Common myeloid progenitor, CD34-positive (primary cell): ENCODE results near the gene TRDN. TPM values are rescaled to one million over a fixed set of nuclear protein-coding genes. Genes with fewer than 3 reads are reported as not detected.

Experiments used
- CTCF ChIA-PET: fragments of 350-600 bp; sonication (Branson Sonifier 250); formaldehyde crosslinking; loops from one replicate; lab custom pipeline; 2021; ENCODE audit warnings: antibody characterized with exemption; lab: Charles Lee
- POLR2A ChIA-PET: fragments of 350-600 bp; sonication (Branson Sonifier 250); formaldehyde crosslinking; loops from one replicate; lab custom pipeline; 2021; ENCODE audit warnings: antibody characterized with exemption; lab: Charles Lee
- DNase-seq, 3 donors: peaks; one replicate each; pipeline versions ENCODE4 v3.0.0 to v3.0.0-alpha.2; 2013
- H3K27ac ChIP-seq, 2 experiments: 1 replicate in 1 of 2; 2 replicates in 1 of 2; pipeline ENCODE4 v1.7.0; 2013; ENCODE audit warnings: inconsistent platforms in 2 of 2, low read length in 2 of 2, mild to moderate bottlenecking in 2 of 2, low read depth in 1 of 2, moderate library complexity in 1 of 2; ENCODE audit not compliant: severe bottlenecking in 2 of 2, insufficient read depth in 1 of 2, poor library complexity in 1 of 2
- H3K27me3 ChIP-seq, 5 experiments: replicated peaks in 2 of 5; 1 replicate in 3 of 5; 2 replicates in 2 of 5; pipeline versions ENCODE4 v1.6.1 to v1.7.0; 2013; ENCODE audit warnings: low read length in 4 of 5, mild to moderate bottlenecking in 2 of 5, moderate library complexity in 2 of 5, inconsistent platforms in 1 of 5; ENCODE audit not compliant: insufficient read depth in 5 of 5, control insufficient read depth in 4 of 5
- H3K36me3 ChIP-seq, 4 experiments: 1 replicate in 2 of 4; 2 replicates in 2 of 4; pipeline versions ENCODE4 v1.6.1 to v1.7.0; 2013; ENCODE audit warnings: low read length in 3 of 4, control low read depth in 1 of 4, mild to moderate bottlenecking in 1 of 4; ENCODE audit not compliant: control insufficient read depth in 4 of 4, insufficient read depth in 4 of 4
- H3K4me1 ChIP-seq, 4 experiments: 1 replicate in 3 of 4; 2 replicates in 1 of 4; pipeline versions ENCODE4 v1.6.1 to v1.7.1; 2013; ENCODE audit warnings: low read length in 3 of 4, mild to moderate bottlenecking in 3 of 4, control low read depth in 1 of 4, inconsistent platforms in 1 of 4, moderate library complexity in 1 of 4; ENCODE audit not compliant: control insufficient read depth in 4 of 4, insufficient read depth in 4 of 4; ENCODE audit errors: control extremely low read depth in 1 of 4
- H3K4me3 ChIP-seq, 7 experiments: 1 replicate in 4 of 7; 2 replicates in 3 of 7; pipeline versions ENCODE4 v1.5.1 to v1.7.0; 2013; ENCODE audit warnings: mild to moderate bottlenecking in 7 of 7, low read length in 6 of 7, moderate library complexity in 6 of 7, inconsistent platforms in 2 of 7, low read depth in 2 of 7, control low read depth in 1 of 7; ENCODE audit not compliant: insufficient read depth in 4 of 7, control insufficient read depth in 1 of 7; ENCODE audit errors: extremely low read depth in 1 of 7
- H3K9me3 ChIP-seq, 5 experiments: 1 replicate in 4 of 5; 2 replicates in 1 of 5; pipeline versions ENCODE4 v1.6.1 to v1.7.1; 2013; ENCODE audit warnings: low read length in 4 of 5, mild to moderate bottlenecking in 2 of 5, inconsistent platforms in 1 of 5, low read depth in 1 of 5, moderate library complexity in 1 of 5; ENCODE audit not compliant: control insufficient read depth in 4 of 5, insufficient read depth in 2 of 5; ENCODE audit errors: control extremely low read depth in 1 of 5
- WGBS: methylation state at CpG from one replicate; pipeline ENCODE4 v1.1.5; 2013; ENCODE audit not compliant: insufficient coverage; 5-methylcytosine and 5-hydroxymethylcytosine counted together
- polyA plus RNA-seq: library from polyadenylated mRNA; unstranded; fragments of 120-200 nt; gene quantifications from one replicate; pipeline ENCODE4 v1.2.1, GENCODE V29; 2013

TRDN gene
- not detected for polyA plus RNA-seq

GRCh38 chr6:123636782-123637181 lies at the start of gene TRDN:
Gene TRDN, minus strand, starts transcription at chr6:123636950. Its CDS starts 175 bp downstream, at chr6:123636775.
- H3K27ac ChIP-seq, result no peak within 1 kb of the TSS
- no peaks in the 10 kb centered on the region for H3K4me1 ChIP-seq
- no peak for DNase-seq
- H3K27me3 ChIP-seq, result no peaks in the 10 kb centered on the region
- ChIA-PET POLR2A (no interaction called here), CTCF (interaction anchor here (1.3 kb wide), 1 partner anchor 13 kb away, joined by 3 read pairs; no protein-coding TSS in a partner anchor)
- H3K4me3 ChIP-seq, result no peak within 1 kb of the TSS
- no peaks in the 10 kb centered on the region for H3K36me3 ChIP-seq
- WGBS, result 89% methylated on average over 3 of the region's 3 CpGs
- no peaks in the 10 kb centered on the region for H3K9me3 ChIP-seq

GRCh38 chr6:123681957-123682462 lies 45.3 kb upstream of the TRDN start:
- no CpG with 5 or more reads among the region's 1 CpG for WGBS
- ChIA-PET POLR2A (no interaction called here), CTCF (no interaction called here)

GRCh38 chr6:123677897-123678296 lies 41.1 kb upstream of the TRDN start:
- 89% methylated on average over 1 of the region's 4 CpGs for WGBS
- H3K27ac ChIP-seq, result no peak overlapping the region
- no peak for DNase-seq
- H3K36me3 ChIP-seq, result no peaks in the 10 kb centered on the region
- no peak overlapping the region for H3K4me3 ChIP-seq
- CTCF ChIA-PET, result no interaction called here
- no peaks in the 10 kb centered on the region for H3K27me3 ChIP-seq
- peaks cover 0 to 2% (median 0%) of the 10 kb centered on the region in 5 experiments for H3K9me3 ChIP-seq
- POLR2A ChIA-PET, result interaction anchor here (0.6 kb wide), 1 partner anchor 216 kb away, joined by 3 read pairs; no protein-coding TSS in a partner anchor
- no peaks in the 10 kb centered on the region for H3K4me1 ChIP-seq

More at GRCh38 chr6:123681957-123682462, 45.3 kb upstream of the TRDN start:
- Histone ChIP-seq H3K27me3 (no peaks in the 10 kb centered on the region), H3K4me3 (no peak overlapping the region), H3K4me1 (no peaks in the 10 kb centered on the region), H3K9me3 (no peaks in the 10 kb centered on the region), H3K36me3 (no peaks in the 10 kb centered on the region), H3K27ac (no peak overlapping the region)
- DNase-seq, result no peak

- Histone ChIP-seq H3K36me3 (no peaks in the 10 kb centered on the region), H3K9me3 (peaks cover 0 to 2% (median 0%) of the 10 kb centered on the region in 5 experiments), H3K4me3 (no peak overlapping the region), H3K4me1 (no peaks in the 10 kb centered on the region), H3K27me3 (no peaks in the 10 kb centered on the region), H3K27ac (no peak overlapping the region)
- CTCF ChIA-PET, result no interaction called here
- POLR2A ChIA-PET, result no interaction called here
- DNase-seq, result no peak
- 83% methylated on average over 1 of the region's 1 CpG for WGBS
These were observed 40.0 kb upstream of the TRDN start for GRCh38 chr6:123676793-123677192.

GRCh38 chr6:123668965-123669591 lies 32.3 kb upstream of the TRDN start:
- DNase-seq, result no peak
- no peak overlapping the region for H3K4me3 ChIP-seq
- H3K27ac ChIP-seq, result no peak overlapping the region
- no peaks in the 10 kb centered on the region for H3K4me1 ChIP-seq
- peaks cover 0 to 2% (median 0%) of the 10 kb centered on the region in 5 experiments for H3K9me3 ChIP-seq
- no peaks in the 10 kb centered on the region for H3K36me3 ChIP-seq
- no peaks in the 10 kb centered on the region for H3K27me3 ChIP-seq
- WGBS, result 100% methylated on average over 1 of the region's 3 CpGs
- ChIA-PET POLR2A (no interaction called here), CTCF (no interaction called here)

GRCh38 chr6:123668063-123668462 lies 31.3 kb upstream of the TRDN start:
- WGBS, result 100% methylated on average over 1 of the region's 6 CpGs

GRCh38 chr6:123663436-123663835 lies 26.7 kb upstream of the TRDN start:
- no peaks in the 10 kb centered on the region for H3K36me3 ChIP-seq
- H3K4me1 ChIP-seq, result no peaks in the 10 kb centered on the region
- no peak overlapping the region for H3K4me3 ChIP-seq
- H3K27ac ChIP-seq, result no peak overlapping the region
- DNase-seq, result no peak
- peaks cover 0 to 1% (median 0%) of the 10 kb centered on the region in 5 experiments for H3K9me3 ChIP-seq
- peaks cover 0 to 1% (median 0%) of the 10 kb centered on the region in 5 experiments for H3K27me3 ChIP-seq
- CTCF ChIA-PET, result no interaction called here
- POLR2A ChIA-PET, result no interaction called here

More at GRCh38 chr6:123668063-123668462, 31.3 kb upstream of the TRDN start:
- ChIA-PET CTCF (no interaction called here), POLR2A (no interaction called here)
- H3K36me3 ChIP-seq, result no peaks in the 10 kb centered on the region
- H3K4me1 ChIP-seq, result no peaks in the 10 kb centered on the region
- DNase-seq, result no peak
- no peak overlapping the region for H3K27ac ChIP-seq
- H3K9me3 ChIP-seq, result no peaks in the 10 kb centered on the region
- no peak overlapping the region for H3K4me3 ChIP-seq
- no peaks in the 10 kb centered on the region for H3K27me3 ChIP-seq
